GM21723 (cell line): ENCODE data around the gene APPL1.

ENCODE experiments used
- ATAC-seq: cut with Tn5 transposase; IDR thresholded peaks from one replicate; pipeline ENCODE4 v1.9.1; 2021; ENCODE audit warnings: mild to moderate bottlenecking, moderate library complexity; ENCODE audit not compliant: unreplicated experiment

APPL1 gene, protein sequence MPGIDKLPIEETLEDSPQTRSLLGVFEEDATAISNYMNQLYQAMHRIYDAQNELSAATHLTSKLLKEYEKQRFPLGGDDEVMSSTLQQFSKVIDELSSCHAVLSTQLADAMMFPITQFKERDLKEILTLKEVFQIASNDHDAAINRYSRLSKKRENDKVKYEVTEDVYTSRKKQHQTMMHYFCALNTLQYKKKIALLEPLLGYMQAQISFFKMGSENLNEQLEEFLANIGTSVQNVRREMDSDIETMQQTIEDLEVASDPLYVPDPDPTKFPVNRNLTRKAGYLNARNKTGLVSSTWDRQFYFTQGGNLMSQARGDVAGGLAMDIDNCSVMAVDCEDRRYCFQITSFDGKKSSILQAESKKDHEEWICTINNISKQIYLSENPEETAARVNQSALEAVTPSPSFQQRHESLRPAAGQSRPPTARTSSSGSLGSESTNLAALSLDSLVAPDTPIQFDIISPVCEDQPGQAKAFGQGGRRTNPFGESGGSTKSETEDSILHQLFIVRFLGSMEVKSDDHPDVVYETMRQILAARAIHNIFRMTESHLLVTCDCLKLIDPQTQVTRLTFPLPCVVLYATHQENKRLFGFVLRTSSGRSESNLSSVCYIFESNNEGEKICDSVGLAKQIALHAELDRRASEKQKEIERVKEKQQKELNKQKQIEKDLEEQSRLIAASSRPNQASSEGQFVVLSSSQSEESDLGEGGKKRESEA

DNA sequence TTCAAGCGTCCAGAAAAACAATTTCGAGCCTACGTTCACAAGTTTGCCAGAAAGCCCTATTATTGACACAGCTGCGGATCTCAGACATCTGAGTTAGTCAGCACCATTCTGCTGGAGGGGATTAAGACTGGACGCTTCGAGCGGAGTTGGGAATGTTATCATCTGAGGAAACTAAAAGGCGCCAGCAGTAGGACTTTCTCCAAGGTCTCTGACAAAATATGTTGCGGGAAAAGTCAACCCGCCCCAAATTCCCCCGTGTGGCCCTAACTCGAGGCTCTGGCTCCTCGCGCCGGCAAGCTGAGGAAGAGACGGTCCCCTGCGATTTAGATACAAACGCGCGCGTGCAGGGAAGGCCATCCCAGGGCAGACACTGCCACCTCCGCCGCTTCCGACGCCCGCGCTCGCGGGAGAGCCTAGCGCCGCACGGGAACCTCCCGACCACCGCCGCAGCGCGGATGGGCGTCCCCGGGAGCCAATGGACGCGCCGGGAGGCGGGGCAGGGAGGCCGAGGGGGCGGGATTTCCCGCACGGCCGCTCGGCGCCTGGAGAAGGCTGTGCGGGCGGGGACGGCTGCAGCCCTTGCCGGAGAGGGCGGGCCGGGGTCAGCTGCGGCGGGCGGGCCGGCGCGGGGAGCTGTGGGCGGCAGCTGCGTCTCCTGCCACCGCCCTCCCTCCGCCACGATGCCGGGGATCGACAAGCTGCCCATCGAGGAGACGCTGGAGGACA is at the start of gene APPL1:
APPL1 (plus strand) TSS at position 526 of the 726 bp plus-strand sequence; CDS start at position 681, 155 bp downstream.
- ATAC-seq: peak; percentile 87

DNA sequence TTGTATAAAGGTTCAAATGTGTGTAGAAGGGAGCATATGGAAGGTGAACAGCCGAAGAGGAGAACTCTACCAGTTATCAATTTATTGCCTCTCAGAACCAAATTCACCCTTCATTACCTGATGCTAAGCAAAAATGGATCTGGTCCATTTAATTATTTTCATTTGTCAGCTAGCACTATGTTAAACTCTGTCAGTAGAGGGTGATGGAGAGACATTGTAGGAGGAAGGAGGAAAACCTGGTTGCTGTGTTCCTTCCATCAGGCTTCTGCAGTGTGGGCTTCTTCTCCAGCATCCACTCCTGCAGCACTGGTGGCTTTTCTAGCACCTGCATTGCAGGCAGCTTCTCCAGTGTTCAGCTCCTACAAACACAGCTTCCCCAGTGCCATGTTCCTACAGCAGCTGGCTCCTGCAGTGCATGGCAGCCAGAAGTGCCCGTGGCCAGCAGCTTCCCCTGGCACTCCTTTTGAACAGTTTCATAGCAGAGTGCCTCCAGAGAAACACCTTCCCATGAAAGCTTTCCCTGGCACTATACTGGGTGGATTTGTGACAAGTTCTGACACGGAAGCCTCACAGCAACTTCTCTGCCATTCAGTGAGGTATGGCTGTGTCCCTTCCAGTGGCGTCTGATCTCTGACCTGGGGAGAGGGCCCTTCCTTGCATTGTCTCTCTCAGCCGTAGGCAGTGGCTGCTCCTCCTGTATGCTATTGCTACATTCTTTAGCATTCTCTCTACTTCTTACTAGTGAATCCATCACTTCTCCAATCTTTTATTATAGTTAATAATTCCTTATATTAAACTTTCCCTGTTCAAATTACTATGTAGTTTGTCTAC is 47.7 kb upstream of the APPL1 start:
- ATAC-seq: no peak

DNA sequence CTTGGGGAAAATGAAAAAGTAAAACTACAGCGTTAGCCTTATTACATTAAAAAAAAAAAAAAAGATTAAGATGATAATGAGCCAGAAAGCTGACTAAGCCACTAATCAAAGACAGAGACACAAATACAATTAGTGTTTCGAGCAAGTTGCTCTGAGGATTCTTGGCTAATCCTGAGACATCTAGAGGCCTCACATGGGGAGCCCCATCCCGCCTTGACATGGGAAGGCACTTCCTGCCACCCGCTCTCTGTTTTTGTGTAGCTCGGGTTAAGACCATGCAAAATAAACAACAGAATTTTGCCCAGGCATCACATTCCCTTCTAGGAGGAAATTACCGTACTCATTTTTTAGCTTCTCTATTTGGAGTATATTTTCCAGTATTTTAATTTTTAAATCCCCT is 43.0 kb upstream of the APPL1 start:
- ATAC-seq: no peak

DNA sequence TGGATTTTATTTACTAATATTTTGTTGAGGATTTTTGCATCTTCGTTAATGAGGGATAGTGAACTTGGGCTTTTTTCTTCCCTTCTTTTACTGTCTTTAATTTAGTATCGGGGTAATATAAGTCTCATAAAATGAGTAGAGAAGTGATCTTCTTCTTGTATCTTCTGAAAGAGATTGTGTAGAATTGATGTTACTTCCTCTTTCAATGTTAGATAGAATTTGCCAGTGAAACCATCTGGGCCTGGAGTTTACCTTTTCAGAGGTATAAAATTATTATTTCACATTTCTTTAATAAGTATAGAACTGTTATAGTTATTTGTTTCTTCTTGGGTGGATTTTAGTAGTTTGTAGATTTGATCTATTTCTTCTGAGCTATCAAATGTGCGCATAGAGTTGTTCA is 35.5 kb upstream of the APPL1 start:
- no peak for ATAC-seq

DNA sequence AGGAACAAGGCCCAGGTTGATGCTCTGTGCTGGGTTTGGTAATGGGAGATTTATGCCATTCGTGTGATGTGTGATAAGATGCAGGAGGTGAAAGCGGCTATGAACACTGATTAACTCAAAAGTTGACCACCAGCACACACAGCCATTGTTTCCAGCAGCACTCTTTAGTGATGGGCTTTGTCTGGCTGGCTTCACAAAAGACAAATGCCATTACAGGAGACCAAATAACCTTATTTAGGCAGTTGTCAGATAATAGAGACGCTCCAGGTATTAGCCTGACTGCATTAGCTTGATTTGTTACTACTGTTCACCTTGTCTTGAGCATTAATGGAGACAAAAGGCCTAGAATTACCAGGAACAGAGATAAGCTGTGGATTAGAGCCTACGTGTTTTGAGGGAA is 32.9 kb upstream of the APPL1 start:
- ATAC-seq: no peak

DNA sequence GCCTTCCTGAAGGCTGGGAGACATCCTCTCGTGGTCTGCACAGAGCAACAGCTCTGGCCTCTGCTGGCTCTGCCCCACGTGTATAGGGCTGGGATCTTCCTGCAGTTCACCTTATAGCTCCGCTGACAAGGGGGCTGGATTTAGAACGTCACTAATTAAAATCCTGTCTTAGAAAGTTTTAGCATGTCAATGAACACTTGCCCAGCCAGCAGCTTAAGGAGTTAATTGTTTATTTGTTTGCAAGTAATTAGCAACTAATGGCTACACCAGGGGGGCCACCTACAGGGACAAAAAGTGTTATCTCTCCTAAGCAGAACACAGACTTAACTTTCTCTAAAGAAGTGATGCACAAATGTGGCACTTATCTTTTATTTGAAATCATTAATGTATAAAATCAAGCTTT is 27.6 kb upstream of the APPL1 start, which contains the start of gene HESX1:
HESX1 (minus strand) TSS at position 84 of the 403 bp plus-strand sequence; CDS start at position 24, 60 bp downstream.
- ATAC-seq: no peak

DNA sequence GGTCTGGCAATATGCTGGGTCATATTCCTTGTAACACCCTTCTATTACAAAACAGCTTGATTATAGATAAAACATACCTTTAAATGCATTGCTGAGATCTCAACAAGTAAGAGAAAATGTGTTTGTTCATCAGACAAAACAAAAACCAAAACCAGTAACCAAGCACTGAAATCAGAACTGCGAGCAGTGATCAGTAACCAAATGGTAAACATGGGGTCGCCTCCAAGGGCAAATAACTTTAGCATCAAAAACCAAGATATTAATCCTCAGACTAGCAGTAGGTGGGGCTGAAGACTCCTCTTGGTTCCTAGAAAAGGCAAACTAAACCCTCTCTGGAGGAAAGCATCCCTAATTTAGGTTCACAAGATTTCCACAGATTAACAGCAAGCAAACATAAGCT is 21.1 kb upstream of the APPL1 start:
- ATAC-seq: no peak

DNA sequence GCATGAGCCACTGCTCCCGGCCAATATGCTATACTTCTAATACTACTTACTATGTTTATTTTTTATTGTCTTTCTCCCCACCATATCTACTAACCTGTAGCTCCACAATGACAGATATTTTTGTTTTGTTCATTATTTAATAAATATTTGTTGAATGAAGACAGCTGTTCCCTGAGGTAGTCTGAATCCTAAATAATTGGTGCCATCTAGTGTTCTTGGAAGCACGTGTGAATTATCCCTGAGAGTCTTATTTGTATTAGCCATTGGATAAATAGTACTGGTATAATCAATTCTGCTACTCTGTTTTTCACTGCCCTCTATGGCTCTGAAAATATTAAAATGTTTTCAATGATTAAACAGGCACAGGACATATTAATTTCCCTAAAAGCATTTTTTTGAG is 5.6 kb upstream of the APPL1 start:
- ATAC-seq: no peak

DNA sequence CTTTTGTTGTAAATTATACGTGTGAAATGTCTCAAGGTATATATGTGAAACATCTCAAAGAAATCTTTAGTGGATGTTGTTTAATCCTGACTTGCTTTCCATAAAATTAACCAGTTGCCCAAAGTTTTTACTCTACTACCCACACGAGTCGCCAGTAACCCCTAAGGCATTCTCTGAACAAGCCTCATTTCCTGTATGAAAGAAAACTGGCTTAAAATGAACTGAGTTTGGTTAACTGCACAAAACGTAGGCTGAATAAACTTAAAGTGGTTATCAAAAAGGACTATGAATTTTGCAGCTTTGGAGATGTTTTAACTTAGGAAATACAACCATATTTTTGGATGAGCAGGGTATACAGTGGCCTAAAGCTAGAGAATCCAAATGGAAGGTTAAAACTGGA is 2.7 kb upstream of the APPL1 start:
- no peak for ATAC-seq

DNA sequence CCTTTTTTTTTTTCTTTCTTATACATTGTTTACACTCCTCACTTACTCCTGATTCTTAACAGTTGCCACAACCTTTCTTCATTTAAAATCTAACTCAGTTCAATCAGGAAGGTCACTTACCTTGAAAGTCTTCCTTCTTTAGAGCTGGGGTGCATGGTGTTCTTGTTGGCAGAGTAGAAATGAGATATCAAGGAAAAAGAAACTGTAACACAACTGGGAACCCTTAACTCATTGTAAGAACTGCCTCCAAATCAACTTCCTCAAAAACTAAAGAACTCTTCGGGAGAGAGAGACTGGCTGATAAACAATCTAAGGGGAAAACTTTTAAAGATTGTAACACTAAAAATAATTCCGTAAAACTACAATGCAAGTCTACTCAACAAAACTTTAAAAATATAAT is 1.4 kb upstream of the APPL1 start:
- no peak for ATAC-seq

DNA sequence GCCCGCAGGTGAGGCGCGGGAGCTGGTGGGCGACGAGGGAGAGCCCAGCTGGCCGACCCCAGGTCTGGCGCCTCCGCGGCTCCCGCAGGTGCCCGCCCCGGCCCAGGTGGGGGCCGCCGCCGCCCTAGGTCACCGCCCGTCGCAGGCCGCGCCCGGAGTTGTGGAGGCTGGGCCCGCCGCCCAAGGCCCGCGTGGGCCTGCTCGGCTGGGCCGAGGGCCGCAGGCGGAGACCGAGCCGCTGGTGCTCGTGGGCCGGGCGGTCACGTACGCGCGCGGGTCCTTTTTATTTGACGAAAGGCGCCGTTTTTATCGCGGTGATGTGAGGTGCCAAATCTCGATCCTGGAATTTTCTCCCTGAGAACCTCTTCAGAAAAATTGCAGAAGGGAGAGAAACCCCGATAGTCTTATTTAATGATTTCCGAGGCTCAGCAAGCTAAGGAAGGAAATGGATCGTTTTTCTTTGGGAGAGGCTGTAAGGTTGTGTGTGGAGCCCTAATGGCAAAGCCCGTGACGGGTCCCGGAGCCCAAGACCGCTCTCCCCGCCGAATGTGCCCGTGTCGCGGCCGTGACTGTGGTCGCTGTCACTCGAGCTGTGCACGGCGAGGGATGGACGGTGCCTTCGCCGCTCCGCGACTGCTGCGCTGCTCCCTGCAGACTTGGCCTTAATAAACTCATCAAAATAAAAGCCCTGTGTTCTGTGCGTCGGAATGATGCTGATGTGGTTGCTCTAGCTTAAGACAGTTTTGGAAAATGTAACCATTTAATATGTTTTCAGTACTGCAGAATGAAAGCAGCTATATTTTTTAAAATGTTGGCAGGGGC is 612 bp downstream of the APPL1 start:
- peak; percentile 48 for ATAC-seq

DNA sequence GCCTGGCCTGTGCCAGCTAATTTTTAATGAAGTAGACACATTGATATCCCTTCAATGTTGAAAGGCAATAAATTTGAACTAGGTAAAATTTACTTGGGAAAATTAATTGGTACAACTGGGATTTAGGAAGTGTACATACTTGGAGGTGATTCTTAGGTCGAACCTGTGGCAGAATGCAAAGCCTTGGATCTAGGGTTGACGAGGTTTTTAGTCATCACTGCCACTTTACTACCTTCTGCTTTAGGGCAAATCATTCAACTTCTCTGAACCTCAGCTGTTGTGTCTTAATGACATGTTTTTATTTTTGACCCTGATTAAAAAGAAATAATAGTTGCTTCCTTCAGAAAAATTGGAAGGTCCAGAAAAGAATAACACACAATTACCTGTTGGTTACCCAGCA is 2.5 kb downstream of the APPL1 start:
- ATAC-seq: no peak

DNA sequence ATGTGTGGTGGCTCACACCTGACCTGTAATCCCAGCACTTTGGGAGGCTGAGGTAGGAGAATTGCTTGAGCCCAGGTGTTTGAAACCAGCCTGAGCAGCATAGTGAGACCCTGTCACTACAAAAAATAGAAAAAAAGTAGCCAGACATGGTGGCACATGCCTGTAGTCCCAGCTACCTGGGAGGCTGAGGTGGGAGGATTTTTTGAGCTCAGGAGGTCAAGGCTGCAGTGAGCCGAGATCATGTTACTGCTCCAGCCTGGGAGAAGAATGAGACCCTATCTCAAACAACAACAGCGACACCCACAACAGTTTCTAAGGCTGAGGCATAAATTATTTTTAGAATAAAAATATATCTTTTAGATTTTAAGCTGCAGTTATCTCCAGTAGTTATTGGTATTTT is 6.3 kb downstream of the APPL1 start:
- ATAC-seq: no peak

DNA sequence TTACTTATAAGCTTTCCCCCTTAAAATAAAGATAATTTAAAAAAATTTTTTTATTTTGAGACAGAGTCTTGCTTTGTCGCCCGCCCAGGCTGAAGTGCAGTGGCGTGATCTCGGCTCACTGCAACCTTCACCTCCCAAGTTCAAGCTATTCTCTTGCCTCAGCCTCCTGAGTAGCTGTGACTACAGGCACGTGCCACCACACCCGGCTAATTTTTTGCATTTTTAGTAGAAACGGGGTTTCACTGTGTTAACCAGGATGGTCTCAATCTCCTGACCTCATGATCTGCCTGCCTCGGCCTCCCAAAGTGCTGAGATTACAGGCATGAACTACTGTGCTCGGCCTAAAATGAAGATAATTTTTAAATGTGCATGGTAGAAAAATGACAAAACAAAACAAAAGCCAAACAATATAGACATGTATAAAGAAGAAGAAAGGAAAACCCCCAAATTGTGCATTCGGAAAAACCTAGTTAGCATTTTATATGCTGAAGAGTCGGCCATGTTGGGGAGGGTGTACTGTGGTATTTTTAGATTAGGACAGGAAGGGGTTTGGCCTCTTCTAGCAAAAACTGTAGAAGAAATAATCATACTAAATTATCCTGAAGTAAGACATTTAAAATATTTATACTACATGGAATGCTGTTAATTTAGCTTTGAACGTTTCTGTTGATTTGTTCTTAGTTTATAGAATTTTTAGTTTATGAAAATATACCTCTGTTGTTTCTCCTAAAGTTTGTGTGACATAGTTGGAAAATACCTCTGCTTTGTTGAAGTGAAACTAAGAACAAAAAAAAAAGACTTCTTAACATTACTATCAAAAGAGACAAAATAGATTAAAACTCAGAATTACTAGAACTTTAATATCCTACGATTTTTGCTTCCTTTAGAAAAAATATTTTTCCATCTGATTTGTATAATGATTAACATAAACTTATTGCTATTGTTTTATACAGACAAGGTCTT is 7.4 kb downstream of the APPL1 start:
- ATAC-seq: no peak

DNA sequence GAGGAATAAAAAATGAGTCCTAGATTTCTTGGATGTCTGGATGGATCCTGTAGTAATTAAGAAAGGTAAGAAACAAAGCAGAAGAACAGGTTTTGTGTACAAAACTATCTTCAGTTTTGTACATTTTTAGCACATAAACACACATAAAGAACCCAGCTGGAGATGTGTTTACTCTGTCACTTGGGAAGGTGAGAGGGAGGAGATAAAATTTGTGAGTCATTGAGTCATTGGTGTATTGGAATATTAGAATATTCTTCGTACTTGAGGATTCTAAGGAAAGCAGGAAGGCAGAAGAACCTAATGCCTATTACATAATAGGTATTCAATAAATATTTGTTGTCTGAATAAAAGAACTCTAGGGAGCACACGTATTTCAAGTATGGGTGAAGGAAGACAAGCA is 17.4 kb downstream of the APPL1 start:
- ATAC-seq: no peak

DNA sequence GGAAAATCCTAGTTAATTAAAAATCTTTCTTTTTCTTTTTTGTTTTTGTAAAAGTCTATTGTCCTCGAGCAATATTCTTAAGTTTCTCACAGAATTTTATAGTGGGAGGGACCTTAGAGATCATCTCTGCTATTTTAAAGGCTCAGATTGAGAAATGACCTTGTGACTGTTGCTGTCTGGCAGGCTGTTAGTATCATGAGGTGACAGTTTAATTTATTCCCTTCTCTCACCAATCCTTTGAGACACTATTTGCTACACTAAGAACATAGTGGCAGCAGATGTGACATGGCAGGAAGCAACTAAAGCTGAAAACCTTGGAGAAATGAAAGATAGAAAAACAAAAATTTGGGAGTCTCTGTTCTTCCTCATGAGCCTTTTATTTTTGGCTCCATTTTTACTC is 24.9 kb downstream of the APPL1 start:
- no peak for ATAC-seq

DNA sequence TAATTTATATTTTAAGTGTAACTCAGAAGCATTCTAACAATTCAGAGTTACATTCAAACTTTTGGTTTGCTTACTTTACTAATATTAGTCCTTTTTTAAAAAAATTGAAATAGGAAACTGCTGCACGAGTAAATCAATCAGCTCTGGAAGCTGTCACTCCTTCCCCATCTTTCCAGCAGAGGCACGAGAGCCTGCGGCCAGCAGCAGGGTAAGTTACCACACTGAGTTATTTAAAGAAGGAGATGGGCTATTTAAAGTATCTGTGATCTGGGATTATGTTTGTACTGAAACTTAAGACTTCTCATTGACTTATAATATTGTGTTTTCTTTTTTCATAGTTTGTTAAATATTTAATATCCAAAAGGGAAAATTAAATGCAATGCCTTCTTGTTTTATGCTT is 29.3 kb downstream of the APPL1 start:
- no peak for ATAC-seq

DNA sequence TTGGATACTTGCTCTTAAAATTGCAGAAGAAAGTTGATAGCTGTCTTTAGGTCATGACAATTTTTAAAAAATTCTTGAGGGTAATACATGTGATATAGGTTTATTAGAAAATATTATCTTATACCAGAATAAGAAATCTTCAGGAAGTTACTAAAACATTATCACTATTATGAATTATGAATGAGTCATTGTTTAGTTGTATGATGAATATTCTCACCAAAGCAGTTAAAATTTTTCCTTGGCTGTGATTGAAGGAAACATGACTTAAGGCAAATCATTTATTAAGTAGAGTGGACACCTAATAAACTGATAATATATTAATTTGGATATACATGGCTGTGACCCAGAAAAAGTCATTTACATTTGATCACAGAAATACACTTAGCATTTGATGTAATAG is 30.1 kb downstream of the APPL1 start:
- ATAC-seq: no peak

DNA sequence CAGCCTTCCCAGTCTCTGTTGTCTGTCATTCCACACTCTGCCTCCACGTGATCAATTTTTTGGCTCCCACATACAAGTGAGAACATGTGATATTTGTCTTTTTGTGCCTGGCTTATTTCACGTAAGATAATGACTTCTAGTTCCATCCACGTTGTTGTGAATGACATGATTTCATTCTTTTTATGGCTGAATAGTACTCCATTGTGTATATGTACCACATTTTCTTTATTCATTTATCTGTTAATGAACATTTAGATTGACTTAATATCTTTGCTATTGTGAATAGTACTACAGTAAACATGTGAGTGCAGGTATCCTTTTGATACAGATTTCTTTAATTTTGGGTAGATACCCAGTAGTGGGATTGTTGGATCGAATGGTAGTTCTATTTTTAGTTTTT is 33.6 kb downstream of the APPL1 start:
- ATAC-seq: no peak
